CD4-positive, alpha-beta memory T cell (primary cell): ENCODE results near the gene TCFL5. TPM values are rescaled to one million over a fixed set of nuclear protein-coding genes. Genes with fewer than 3 reads are reported as not detected.
A peak's percentile ranks its signal among the peaks of the same experiment; 100 is the strongest.

Source experiments
- CTCF ChIA-PET: fragments of 350-600 bp; sonication (Branson Sonifier 250); formaldehyde crosslinking; loops from one replicate; lab custom pipeline; 2021; ENCODE audit warnings: inconsistent platforms; ENCODE audit not compliant: partially characterized antibody; lab: Charles Lee
- POLR2A ChIA-PET: fragments of 350-600 bp; sonication (Branson Sonifier 250); formaldehyde crosslinking; loops from one replicate; lab custom pipeline; 2021; ENCODE audit not compliant: partially characterized antibody; lab: Charles Lee
- DNase-seq, 5 donors: peaks; one replicate each; pipeline versions ENCODE4 v3.0.0 to v3.0.0-alpha.2; 2020 to 2022; ENCODE audit warnings: mixed read lengths in 1 of 5
- H3K27ac ChIP-seq: one replicate; pipeline ENCODE4 v1.7.0; 2013; ENCODE audit warnings: low read depth, low read length
- H3K27me3 ChIP-seq: 2 replicates; pipeline ENCODE4 v1.7.0; 2013; ENCODE audit warnings: mild to moderate bottlenecking, low read length, moderate library complexity; ENCODE audit not compliant: insufficient read depth
- H3K36me3 ChIP-seq: 2 replicates; pipeline ENCODE4 v1.7.0; 2013; ENCODE audit warnings: mild to moderate bottlenecking, low read length, moderate library complexity; ENCODE audit not compliant: insufficient read depth
- H3K4me1 ChIP-seq: 2 replicates; pipeline ENCODE4 v1.7.0; 2013; ENCODE audit warnings: mild to moderate bottlenecking, low read length, moderate library complexity; ENCODE audit not compliant: insufficient read depth
- H3K4me3 ChIP-seq, 2 donors: one replicate each; pipeline ENCODE4 v1.7.0; 2013; ENCODE audit warnings: low read length in 2 of 2, mild to moderate bottlenecking in 1 of 2
- H3K9me3 ChIP-seq, 2 donors: one replicate each; pipeline ENCODE4 v1.7.0; 2013; ENCODE audit warnings: low read length in 2 of 2, control low read depth in 1 of 2; ENCODE audit not compliant: control insufficient read depth in 1 of 2
- H3K27ac Mint-ChIP-seq, 7 donors: one replicate each; pipeline ENCODE4 v1.8.0; 2020 to 2021; ENCODE audit warnings: mixed read lengths in 7 of 7, mild to moderate bottlenecking in 6 of 7, inconsistent platforms in 3 of 7, moderate library complexity in 3 of 7
- H3K27me3 Mint-ChIP-seq, 2 donors: one replicate each; pipeline ENCODE4 v1.8.0; 2020 to 2021; ENCODE audit warnings: mixed read lengths in 2 of 2
- H3K36me3 Mint-ChIP-seq, 2 donors: one replicate each; pipeline ENCODE4 v1.8.0; 2020 to 2021; ENCODE audit warnings: mixed read lengths in 2 of 2, inconsistent platforms in 1 of 2, mild to moderate bottlenecking in 1 of 2
- H3K4me1 Mint-ChIP-seq, 4 donors: one replicate each; pipeline ENCODE4 v1.8.0; 2020 to 2021; ENCODE audit warnings: mixed read lengths in 4 of 4, mild to moderate bottlenecking in 1 of 4
- H3K4me3 Mint-ChIP-seq, 8 donors: one replicate each; pipeline ENCODE4 v1.8.0; 2020 to 2021; ENCODE audit warnings: mixed read lengths in 8 of 8, mild to moderate bottlenecking in 7 of 8, moderate library complexity in 6 of 8, inconsistent platforms in 3 of 8
- H3K9me3 Mint-ChIP-seq, 8 donors: one replicate each; pipeline ENCODE4 v1.8.0; 2020 to 2021; ENCODE audit warnings: mixed read lengths in 8 of 8, mild to moderate bottlenecking in 5 of 8, inconsistent platforms in 3 of 8, moderate library complexity in 1 of 8
- intact Hi-C: fragments of 100-400 bp; cut with micrococcal nuclease; formaldehyde crosslinking; loops from one replicate; pipeline ENCODE4 v1.15.1; 2023
- polyA plus RNA-seq, 2 donors: library from polyadenylated mRNA; unstranded; fragments of 300-500 nt; fragmentation: Illumina TruSeq; gene quantifications; one replicate each; pipeline ENCODE4 v1.2.3, GENCODE V29; 2021
- total RNA-seq, 2 experiments: library from RNA; stranded (reverse); gene quantifications; one replicate each; pipeline ENCODE4 v1.2.3, GENCODE V29; 2021

Gene TCFL5
- total and polyA plus RNA-seq, 4 experiments from 2014 or later, result 0.52 to 10.3 (median 6.2) TPM

GRCh38 chr20:62809530-62810428 is 51.8 kb downstream of the TCFL5 start:
- H3K4me3 ChIP-seq, result no peak overlapping the region
- POLR2A ChIA-PET, result interaction anchor here (1.9 to 3.0 kb wide), 3 partner anchors 14 to 70 kb away, joined by 8 to 31 read pairs (median 9); partner anchors contain the start of gene MRGBP
- Mint-ChIP-seq H3K27me3 (peaks cover 0 to 2% of the 10 kb centered on the region in 2 donors), H3K9me3 (no peaks in the 10 kb centered on the region), H3K36me3 (peaks cover 5 to 31% of the 10 kb centered on the region in 2 donors), H3K4me1 (peaks cover 8 to 27% (median 18%) of the 10 kb centered on the region in 4 donors), H3K4me3 (no peak overlapping the region), H3K27ac (no peak overlapping the region)
- H3K4me1 ChIP-seq, result peaks cover 31% of the 10 kb centered on the region
- no peaks in the 10 kb centered on the region for H3K27me3 ChIP-seq
- no peaks in the 10 kb centered on the region for H3K9me3 ChIP-seq
- intact Hi-C loops, result no loop called here
- CTCF ChIA-PET, result interaction anchor here (1.1 to 3.0 kb wide), 8 partner anchors 13 to 310 kb away, joined by 3 to 23 read pairs (median 13); partner anchors contain the start of gene MRGBP
- DNase-seq, result no peak
- H3K36me3 ChIP-seq, result peaks cover 37% of the 10 kb centered on the region
- H3K27ac ChIP-seq, result no peak overlapping the region

- Mint-ChIP-seq H3K27ac (peak overlapping the region in 6 of 7 donors; percentile 41 to 84 (median 78)), H3K36me3 (peaks cover 5 to 38% of the 10 kb centered on the region in 2 donors), H3K4me3 (peak overlapping the region in 6 of 8 donors; percentile 36 to 86 (median 56)), H3K9me3 (no peaks in the 10 kb centered on the region), H3K27me3 (peaks cover 0 to 1% of the 10 kb centered on the region in 2 donors), H3K4me1 (peaks cover 8 to 41% (median 22%) of the 10 kb centered on the region in 4 donors)
- ChIA-PET POLR2A (interaction anchor here (0.7 to 3.0 kb wide), 5 partner anchors 13 to 309 kb away, joined by 3 to 31 read pairs (median 7); partner anchors contain the start of gene MRGBP), CTCF (interaction anchor here (0.6 to 3.0 kb wide), 24 partner anchors 13 to 316 kb away, joined by 3 to 23 read pairs (median 4); partner anchors contain the start of gene MRGBP)
- Histone ChIP-seq H3K27ac (no peak overlapping the region), H3K36me3 (peaks cover 37% of the 10 kb centered on the region), H3K4me1 (peaks cover 38% of the 10 kb centered on the region), H3K9me3 (no peaks in the 10 kb centered on the region), H3K27me3 (no peaks in the 10 kb centered on the region), H3K4me3 (no peak overlapping the region)
- intact Hi-C loops, result loop anchor here (1.0 kb wide), 2 partner anchors 14 to 308 kb away; no protein-coding TSS in a partner anchor
- DNase-seq, result peak; percentile 67 to 77 (median 68)
Observed at GRCh38 chr20:62808211-62808865, 53.3 kb downstream of the TCFL5 start.

- H3K36me3 Mint-ChIP-seq, result peaks cover 5 to 38% of the 10 kb centered on the region in 2 donors
- H3K4me1 Mint-ChIP-seq, result peaks cover 8 to 47% (median 22%) of the 10 kb centered on the region in 4 donors
- peaks cover 0 to 1% of the 10 kb centered on the region in 2 donors for H3K27me3 Mint-ChIP-seq
- ChIA-PET POLR2A (interaction anchor here (0.8 to 3.0 kb wide), 4 partner anchors 12 to 138 kb away, joined by 3 to 31 read pairs (median 8); partner anchors contain the start of gene MRGBP), CTCF (interaction anchor here (0.8 to 3.0 kb wide), 20 partner anchors 12 to 315 kb away, joined by 3 to 23 read pairs (median 4); partner anchors contain the start of genes MRGBP and SLCO4A1)
- no peaks in the 10 kb centered on the region for H3K9me3 Mint-ChIP-seq
- Histone ChIP-seq H3K27ac (no peak overlapping the region), H3K4me3 (no peak overlapping the region), H3K4me1 (peaks cover 38% of the 10 kb centered on the region), H3K27me3 (no peaks in the 10 kb centered on the region), H3K36me3 (peaks cover 35% of the 10 kb centered on the region), H3K9me3 (no peaks in the 10 kb centered on the region)
- intact Hi-C loops, result loop anchor here (1.0 kb wide), 2 partner anchors 13 to 307 kb away; no protein-coding TSS in a partner anchor
- peak overlapping the region in 4 of 8 donors; percentile 9 to 67 (median 50) for H3K4me3 Mint-ChIP-seq
- DNase-seq, result no peak
- peak overlapping the region in 2 of 7 donors; percentile 23 to 84 for H3K27ac Mint-ChIP-seq
Observed at GRCh38 chr20:62807444-62808210, 54.0 kb downstream of the TCFL5 start.

GRCh38 chr20:62806383-62807050 is 55.1 kb downstream of the TCFL5 start:
- no peaks in the 10 kb centered on the region for H3K9me3 ChIP-seq
- peaks cover 38% of the 10 kb centered on the region for H3K4me1 ChIP-seq
- POLR2A ChIA-PET, result interaction anchor here (2.1 to 4.0 kb wide), 3 partner anchors 9 to 66 kb away, joined by 11 to 75 read pairs (median 16); partner anchors contain the start of gene MRGBP
- intact Hi-C loops, result no loop called here
- Mint-ChIP-seq H3K27me3 (peaks cover 0 to 1% of the 10 kb centered on the region in 2 donors), H3K4me1 (peaks cover 7 to 47% (median 22%) of the 10 kb centered on the region in 4 donors), H3K36me3 (peaks cover 5 to 31% of the 10 kb centered on the region in 2 donors), H3K27ac (peak overlapping the region in 6 of 7 donors; percentile 64 to 91 (median 84)), H3K4me3 (peak overlapping the region; percentile 66 to 87 (median 78)), H3K9me3 (no peaks in the 10 kb centered on the region)
- CTCF ChIA-PET, result interaction anchor here (1.0 to 3.5 kb wide), 3 partner anchors 15 to 17 kb away, joined by 3 to 20 read pairs (median 13); no protein-coding TSS in a partner anchor
- H3K27me3 ChIP-seq, result no peaks in the 10 kb centered on the region
- DNase-seq, result no peak
- H3K36me3 ChIP-seq, result peaks cover 31% of the 10 kb centered on the region
- H3K4me3 ChIP-seq, result peak overlapping the region in 1 of 2 donors; percentile 61
- peak overlapping the region; percentile 72 for H3K27ac ChIP-seq

GRCh38 chr20:62805711-62806382 is 55.8 kb downstream of the TCFL5 start:
- Histone ChIP-seq H3K4me1 (peaks cover 38% of the 10 kb centered on the region), H3K4me3 (peak overlapping the region; percentile 11 to 61), H3K36me3 (peaks cover 26% of the 10 kb centered on the region), H3K9me3 (no peaks in the 10 kb centered on the region), H3K27ac (peak overlapping the region; percentile 72), H3K27me3 (no peaks in the 10 kb centered on the region)
- no peak for DNase-seq
- Mint-ChIP-seq H3K36me3 (peaks cover 5 to 32% of the 10 kb centered on the region in 2 donors), H3K27me3 (peaks cover 0 to 1% of the 10 kb centered on the region in 2 donors), H3K9me3 (no peaks in the 10 kb centered on the region), H3K27ac (peak overlapping the region; percentile 15 to 91 (median 75)), H3K4me1 (peaks cover 7 to 47% (median 22%) of the 10 kb centered on the region in 4 donors), H3K4me3 (peak overlapping the region; percentile 66 to 87 (median 80))
- POLR2A ChIA-PET, result interaction anchor here (1.2 to 4.0 kb wide), 6 partner anchors 9 to 163 kb away, joined by 4 to 75 read pairs (median 10); partner anchors contain the start of genes MRGBP and SLCO4A1
- CTCF ChIA-PET, result interaction anchor here (2.3 to 3.5 kb wide), 2 partner anchors 12 to 14 kb away, joined by 5 to 13 read pairs; no protein-coding TSS in a partner anchor
- intact Hi-C loops, result no loop called here
